GM19468 (cell line): ENCODE measurements around the gene TBX19.

ENCODE experiments used
- ATAC-seq: cut with Tn5 transposase; IDR thresholded peaks from one replicate; pipeline ENCODE4 v1.9.1; 2021; ENCODE audit warnings: mild to moderate bottlenecking, moderate library complexity, moderate number of reproducible peaks; ENCODE audit not compliant: unreplicated experiment; ENCODE audit errors: extremely low read depth

The TBX19 gene

DNA sequence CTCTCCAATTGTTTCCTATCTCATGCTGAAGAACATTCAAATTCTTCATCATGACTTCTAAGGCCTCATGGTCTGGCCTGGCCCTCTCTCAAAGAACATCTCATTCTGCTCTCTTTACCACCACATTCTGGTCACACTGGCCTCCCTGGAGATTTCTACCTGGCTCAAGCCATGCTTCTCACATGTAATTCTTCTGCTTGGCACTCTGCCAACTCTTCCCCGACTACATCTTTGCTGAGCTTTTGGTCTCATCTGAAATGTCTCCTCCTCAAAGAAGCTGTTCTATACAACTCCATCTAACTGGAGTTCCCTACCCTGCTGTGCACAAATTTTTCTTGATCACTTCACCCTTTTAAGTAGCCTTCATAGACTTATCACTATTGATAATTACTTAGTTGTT is 1.4 kb upstream of the TBX19 start:
- ATAC-seq: no peak

DNA sequence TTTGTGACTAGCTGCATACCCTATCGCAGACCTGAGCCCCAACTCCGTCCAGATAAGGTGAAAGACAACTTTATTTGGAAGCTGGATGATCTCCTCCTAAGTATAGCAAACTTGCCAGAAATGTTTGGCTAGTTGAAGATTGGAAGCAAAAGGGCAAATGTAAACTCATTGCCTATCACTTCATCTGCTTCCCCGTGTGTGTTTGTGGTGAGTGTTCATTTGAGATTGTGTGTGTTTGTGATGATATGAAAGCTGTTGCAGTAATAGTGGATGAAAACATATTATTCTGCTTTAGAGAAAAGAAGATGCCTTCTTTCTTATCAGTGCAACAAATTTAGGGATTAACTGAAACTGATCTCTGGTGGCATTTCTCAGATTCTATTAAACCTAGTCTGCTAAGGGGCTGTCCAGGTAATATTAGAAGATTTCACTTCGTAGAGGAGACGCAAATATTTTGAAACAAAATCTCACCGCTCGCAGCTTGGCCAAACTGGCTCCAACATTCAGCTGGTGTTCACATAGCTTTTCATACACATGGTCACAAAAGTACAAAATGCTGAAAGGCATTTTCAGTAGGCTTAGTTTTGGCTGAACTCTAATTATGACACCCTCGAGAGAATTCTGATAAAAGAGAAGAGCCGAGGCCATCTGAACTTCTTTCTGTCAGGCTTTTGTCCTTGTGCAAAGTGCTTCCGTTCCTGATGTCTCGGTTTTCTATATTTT is 1.1 kb downstream of the TBX19 start:
- no peak for ATAC-seq

DNA sequence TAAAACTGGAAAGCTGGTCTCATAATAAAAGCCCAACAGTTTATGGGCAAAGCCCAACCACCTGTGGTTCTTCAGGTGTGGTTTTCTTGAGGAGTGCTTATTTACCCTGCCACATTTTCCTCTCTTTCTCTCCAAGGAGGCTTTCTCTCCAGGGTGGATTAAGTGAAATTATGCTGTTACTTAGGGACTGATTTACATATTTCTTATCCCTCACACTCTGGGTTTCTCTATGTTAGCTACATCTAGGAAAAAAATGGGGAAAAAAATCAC is 4.8 kb downstream of the TBX19 start:
- ATAC-seq: no peak

DNA sequence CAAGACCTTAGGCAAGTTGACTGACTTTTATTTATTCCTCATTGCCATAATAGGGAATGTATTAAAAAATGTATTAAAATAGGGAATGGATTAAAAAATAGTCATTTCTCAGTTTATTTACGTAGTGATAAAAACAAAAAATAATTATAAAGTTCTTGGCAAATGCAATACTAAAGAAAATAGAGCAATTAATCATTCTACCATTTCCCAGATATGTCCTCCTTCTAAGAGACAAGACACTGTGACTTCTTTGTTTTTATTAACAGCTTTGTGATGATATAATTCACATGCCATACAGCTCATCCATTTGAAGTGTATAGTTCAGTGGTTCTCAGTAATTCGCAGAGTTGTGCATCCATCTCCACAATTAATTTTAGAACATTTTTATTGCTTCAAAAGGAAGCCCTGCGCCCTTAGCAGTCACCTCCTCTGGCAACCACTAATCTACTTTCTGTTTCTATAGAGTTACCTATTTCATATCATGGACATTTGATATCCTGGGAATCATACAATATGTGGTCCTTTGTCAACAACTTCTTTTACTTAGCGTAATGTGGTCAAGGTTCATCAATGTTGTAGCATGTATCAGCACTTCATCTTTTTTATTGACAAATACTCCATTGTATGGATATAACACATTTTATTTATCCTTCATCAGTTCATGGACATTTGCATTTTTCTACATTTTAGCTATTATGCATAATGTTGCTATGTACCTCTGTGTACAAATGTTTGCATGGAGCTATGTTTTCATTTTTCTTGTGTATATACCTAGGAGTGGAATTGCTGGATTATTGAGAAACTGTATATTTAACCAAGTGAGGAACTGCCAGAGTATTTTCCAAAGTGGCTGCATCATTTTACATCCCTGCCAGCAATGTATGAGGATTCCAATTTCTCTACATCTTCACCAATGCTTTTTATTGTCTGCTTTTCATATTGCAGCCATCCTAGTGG is 5.6 kb downstream of the TBX19 start:
- no peak for ATAC-seq

DNA sequence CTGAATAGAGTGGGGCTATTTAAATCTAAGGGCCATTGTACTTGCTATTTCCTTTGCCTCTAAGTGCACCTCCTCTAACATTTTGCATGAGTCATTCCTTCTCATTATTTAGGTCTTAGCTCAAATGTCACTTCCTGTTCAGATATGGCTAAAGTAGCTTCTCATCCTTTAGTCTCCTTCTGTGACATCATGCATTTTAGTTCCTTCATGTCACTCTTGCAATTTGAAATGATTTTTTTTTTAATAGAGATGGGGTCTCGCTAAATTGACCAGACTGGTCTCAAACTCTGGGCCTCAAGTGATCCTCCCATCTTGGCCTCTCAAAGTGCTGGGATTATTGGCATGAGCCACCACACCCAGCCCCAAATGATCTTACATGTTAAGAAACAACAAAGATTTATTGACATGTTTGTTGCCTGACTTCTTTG is 6.6 kb downstream of the TBX19 start:
- ATAC-seq: no peak

DNA sequence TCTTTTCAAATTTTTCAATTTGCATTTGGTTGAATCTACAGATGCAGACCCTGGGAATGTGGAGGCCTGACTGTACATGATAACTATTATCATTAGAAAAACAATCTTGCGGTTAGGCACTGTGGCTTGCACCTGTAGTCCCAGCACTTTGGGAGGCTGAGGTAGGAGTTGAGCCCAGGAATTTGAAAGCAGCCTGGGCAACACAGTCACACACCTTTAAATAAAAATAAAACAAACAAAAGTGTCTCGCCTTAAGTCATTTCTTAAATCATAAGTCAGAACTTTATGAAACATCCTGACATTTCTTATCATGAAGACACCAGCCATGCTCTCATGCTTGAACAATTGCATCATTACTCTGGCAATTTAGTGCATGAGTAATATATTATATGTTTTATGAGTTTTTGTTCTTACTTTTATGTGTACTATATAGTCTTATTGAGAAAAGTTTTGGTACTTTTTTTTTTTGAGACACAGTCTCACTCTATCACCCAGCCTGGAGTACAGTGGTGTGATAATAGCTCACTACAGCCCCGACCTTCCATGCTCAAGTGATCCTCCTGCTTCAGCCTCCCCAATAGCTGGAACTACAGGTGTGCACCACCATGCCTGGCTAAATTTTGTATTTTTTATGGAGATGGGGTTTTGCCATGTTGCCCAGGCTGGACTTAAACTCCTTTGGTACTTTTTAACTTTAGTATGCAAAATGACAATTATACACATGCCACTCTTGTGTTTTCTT is 7.8 kb downstream of the TBX19 start:
- no peak for ATAC-seq

DNA sequence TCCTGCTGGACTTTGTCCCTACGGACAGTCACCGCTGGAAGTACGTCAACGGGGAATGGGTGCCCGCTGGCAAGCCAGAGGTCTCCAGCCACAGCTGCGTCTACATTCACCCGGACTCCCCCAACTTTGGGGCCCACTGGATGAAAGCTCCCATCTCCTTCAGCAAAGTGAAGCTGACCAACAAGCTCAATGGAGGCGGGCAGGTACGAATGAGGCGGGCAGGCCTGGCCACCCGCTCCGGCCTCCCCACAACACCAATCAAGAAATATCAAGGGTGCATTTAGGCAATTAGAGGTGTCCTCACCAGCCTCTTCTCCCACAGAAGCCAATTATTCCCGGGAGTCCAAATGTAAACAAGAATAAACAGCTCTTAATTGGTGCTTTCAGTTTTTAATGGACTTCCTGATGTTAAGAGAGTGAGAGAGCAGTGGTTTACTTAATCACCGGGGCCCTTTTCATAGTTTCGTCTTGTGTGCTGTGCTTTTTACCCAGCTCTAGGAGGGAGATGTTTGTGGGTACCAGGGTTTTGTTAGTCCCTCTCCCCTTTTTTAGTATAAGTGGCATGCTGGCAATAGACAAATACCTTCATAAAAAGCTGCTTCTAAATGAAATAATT is 10.7 kb downstream of the TBX19 start:
- ATAC-seq: no peak

DNA sequence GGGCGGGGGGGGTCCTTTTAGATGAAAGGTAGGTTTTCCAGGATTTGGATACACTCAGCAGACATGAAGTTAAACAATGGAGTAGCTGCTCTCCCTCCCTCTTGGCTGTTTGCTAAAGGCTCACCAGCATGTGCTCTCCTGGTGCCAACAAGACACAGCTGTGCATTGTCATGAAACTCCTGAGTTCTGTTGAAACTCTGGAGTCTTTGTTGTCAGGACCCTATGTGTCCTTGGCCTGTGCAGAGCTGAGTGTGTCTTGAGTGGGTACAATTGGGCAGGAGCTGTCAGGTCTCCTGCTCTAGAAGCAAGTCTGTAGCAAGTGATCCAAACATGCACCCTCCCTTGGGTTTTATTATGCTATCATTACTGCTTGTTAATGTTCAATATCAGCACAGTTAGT is 12.7 kb downstream of the TBX19 start:
- ATAC-seq: no peak

DNA sequence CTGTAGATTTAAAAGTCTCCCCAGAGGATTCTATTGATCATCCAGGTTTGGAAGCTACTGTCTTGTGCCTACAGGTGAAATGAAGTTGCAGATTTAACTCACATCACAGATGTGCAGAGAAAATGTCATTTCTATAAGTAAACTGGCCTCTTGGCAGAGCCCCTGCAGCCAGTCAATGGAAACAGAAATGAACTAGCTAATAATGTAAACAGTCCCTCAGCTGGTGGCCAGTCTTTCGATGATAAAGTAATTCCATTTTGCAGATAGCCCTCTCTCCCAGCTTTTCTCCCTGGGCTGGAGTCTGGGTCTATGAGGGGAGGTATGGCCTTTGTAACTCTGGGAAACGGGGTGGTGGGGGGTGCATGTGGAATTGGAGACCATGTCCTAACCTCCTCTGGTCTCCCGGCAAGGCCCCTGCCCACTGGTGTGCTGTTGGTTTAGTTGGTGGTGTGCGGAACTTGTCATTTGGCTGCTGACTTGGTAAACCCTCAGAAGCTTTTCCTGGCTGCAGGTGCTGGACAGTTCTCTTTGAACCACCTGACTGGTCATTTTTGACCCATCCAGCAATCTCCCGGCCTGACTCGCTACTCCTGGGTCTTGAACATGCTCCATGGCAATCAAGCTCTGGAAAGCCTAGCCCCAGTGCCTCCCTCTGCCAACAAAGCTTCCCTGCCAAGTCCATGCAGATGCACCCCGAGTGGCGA is 14.9 kb downstream of the TBX19 start:
- no peak for ATAC-seq

DNA sequence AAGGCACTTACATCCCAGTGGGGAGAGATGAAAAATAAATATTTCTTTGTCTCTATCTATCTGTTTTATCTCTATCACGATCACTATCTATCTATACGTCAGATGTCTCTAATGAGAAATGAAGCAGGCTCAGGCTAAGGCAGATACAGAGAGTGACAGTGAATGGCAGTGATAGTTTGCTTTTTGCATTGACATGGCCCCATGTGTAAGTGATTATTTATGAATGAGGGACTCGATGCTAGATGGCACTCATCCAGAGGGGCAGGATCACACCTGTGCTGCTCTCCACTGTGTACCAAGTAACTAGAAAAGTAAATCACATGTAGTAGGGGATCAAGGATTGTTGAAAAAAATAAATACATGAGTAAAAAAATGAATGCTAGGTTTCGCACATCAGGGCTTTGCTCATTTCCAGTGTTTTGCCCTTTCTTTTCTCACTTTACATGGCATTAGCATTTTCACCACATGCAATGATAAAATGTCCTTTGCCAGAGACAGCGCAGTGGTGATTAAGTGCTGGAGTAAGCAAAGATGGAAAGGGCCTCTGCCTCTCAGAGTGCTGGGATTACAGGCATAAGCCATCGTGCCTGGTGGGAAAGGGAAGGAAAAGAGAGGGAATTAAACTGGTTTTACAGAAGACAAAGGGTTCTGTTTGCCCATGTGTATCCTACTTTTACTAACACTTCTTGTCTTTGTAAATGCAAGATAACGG is 16.5 kb downstream of the TBX19 start:
- ATAC-seq: no peak

DNA sequence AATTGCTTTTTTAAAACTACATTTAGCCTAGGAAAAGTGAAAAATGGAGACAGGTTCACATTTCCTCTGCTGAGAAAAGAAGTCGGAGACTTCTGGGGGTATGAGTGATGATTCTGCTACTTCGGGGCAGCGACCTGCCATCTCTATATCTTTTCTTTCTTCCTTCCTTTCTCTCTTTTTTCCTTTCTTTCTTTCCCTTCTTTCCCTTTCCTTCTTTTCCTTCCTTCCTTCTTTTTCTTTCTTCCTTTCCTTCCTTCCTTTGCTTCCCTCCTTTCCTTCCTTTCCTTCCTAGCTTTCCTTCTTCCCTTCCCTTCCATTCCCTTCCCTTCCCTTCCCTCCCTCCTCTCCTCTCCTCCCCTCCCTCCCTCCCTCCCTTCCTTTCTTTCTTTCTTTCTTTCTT is 17.8 kb downstream of the TBX19 start:
- ATAC-seq: no peak

DNA sequence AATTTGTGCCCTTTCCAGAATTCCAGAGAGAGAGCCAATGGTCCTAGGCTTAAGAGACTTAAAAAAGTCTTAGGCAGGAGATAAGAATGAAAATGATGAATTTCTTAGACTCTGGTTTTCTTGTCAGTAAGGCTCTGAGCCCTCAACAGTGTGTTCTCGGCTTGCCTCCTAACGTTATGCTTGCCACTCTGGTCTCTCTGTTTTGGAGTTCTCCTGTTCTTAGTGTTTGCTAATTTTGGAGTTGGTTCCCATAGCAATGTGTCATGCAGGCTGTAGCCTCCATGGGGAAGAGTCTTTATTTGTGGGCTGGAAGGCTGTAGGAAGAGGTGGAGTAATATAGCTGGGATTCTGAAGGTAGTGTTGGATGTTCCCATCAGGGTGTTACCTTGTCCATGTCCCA is 19.9 kb downstream of the TBX19 start:
- ATAC-seq: no peak

DNA sequence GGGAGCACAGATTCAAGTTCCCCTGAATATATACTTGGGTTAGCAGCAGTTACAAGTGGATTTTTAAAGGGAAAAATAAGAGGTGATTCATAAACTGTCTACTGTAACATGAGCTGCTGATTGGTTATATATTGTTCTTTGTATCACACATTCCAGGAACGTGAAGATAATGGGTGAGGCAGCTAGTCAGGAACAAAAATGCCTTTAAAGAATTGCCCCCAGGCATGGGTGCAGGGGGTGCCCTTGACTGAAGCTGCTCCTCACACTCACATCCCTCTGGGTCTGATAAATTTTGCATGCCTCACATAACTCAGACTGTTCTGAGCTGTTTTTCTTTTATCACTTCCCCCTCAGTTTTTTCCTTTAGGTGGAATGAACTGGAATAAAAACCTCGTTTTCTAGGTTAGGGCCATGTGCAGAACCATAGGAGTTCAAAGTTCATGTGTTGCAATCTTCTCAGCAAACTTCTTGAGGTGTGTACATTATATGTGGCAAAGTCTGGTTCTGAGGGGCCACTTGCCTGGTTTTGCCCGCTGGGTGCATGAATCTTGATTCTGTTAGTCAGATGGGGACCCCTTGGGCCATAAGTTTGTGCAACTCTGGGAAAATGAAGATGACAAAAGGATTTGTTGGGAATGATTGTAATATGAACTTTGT is 21.1 kb downstream of the TBX19 start:
- no peak for ATAC-seq

DNA sequence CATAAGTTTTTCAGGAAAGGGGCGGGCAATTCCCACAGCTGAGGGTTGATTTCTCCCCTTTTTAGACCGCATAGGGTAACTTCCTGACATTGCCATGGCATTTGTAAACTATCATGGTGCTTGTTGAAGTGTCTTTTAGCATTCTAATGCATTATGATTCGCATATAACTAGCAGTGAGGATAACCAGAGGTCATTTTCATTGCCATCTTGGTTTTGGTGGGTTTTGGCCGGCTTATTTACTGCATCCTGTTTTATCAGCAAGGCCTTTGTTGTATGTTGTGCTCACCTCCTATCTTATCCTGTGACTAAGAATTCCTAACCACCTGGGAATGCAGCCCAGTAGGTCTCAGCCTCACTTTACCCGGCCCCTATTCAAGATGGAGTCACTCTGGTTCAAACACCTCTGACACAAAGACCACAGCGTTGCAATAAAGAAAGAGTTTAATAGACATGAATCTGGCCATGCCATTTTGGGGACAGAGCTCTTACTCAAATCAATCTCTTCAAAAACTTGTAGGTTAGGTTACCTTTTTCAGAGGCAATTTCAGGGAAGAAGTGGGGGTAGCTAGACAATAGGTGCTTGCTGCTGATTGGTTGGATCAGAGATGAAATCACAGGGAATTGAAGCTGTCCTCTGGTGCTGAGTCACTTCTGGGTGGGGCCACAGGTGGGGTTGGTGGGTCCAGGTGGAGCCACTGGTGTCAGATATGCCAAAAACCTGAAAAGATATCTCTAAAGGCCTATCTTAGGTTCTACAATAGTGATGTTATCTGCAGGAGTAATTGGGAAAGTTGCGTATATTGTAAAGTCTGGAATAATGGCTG is 23.3 kb downstream of the TBX19 start:
- ATAC-seq: no peak

DNA sequence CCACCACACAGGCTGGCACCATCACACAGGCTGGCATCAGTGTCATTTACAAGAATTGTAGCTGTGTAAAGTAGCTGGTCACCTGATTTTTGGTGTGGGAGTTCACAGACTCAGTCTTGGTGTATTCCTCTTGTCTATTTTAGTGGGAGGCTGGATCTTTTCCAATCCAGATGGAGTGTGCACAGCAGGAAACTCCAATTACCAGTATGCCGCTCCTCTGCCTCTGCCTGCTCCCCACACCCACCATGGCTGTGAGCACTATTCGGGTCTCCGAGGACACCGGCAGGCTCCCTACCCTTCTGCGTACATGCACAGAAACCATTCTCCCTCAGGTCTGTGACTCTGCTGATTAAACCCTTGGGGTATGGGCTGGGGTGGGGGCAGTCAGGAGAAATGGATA is 24.2 kb downstream of the TBX19 start:
- ATAC-seq: no peak

DNA sequence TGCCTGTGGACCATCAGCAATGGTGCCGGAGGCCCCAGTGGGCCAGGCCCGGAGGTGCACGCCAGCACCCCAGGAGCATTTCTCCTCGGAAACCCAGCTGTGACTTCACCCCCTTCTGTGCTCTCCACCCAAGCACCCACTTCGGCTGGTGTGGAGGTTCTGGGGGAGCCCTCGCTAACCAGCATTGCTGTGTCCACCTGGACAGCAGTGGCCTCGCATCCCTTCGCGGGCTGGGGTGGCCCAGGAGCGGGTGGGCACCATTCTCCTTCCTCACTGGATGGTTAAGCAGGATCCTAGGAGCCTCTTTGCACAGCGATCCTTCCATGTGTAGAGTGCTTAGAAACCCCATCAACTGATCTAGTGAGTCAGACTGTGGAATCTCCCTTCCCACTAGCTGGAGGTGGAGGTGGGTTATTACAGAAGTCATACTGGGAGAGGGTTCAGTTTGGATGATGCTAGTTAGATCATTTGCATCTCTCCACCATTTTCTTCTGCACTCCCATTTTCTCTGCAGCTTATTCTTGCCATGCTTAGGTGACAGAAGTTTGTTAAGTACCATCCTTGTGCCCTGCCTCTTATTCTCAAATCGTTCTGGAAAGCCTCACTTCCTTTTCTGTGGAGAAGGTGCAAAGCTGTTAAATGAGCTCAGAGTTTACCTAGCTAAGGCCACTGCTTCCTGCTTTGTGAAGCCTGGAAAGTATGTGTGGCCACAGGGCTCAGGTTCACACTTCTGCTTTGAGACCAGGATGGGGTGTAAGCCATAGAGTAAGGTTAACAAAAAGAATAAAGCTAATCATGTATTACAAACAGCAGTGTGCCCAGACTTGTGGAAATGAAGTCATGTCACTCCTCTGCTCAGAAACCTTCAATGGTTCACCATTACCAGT is 32.3 kb downstream of the TBX19 start:
- no peak for ATAC-seq

DNA sequence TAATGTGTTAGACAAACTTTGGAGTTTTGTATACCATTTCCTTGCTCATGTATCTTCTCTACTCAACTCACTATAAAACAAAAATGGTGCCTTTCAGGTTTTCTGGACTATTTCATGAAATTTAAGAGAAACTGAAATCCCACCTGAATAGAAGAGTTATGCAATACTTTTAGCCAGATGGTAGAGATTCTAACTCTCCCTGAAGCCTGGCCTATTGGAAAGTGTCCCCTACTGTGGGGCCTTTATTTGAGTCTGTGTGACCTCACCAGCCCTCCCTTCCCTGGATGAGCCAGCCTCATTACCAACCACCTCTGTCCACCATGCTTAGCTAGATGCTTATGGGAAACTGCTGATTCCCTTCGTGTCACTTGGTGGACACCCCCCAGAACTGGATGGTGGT is 35.5 kb downstream of the TBX19 start:
- no peak for ATAC-seq
